GM21528 (cell line): Measurements from ENCODE around the gene KRT6C.

Experiments
- ATAC-seq: cut with Tn5 transposase; IDR thresholded peaks from one replicate; pipeline ENCODE4 v1.9.1; 2021; ENCODE audit warnings: mild to moderate bottlenecking, moderate library complexity; ENCODE audit not compliant: unreplicated experiment, low FRiP score

Gene KRT6C

GRCh38 chr12:52473768-52474167, at the start of gene KRT6C:
KRT6C (minus strand) TSS chr12:52473805; CDS start chr12:52473737, 68 bp downstream.
- ATAC-seq, result no peak

- ATAC-seq, result no peak
Observed at GRCh38 chr12:52522346-52523011, 48.9 kb upstream of the KRT6C start.

GRCh38 chr12:52521568-52522266, 48.1 kb upstream of the KRT6C start:
- no peak for ATAC-seq

GRCh38 chr12:52521175-52521567, 47.6 kb upstream of the KRT6C start:
- ATAC-seq, result no peak

GRCh38 chr12:52519826-52520662, 46.4 kb upstream of the KRT6C start, which contains the start of gene KRT5:
KRT5 (minus strand) TSS chr12:52520394; CDS start chr12:52520296, 98 bp downstream.
- ATAC-seq, result no peak

- ATAC-seq, result no peak
Observed at GRCh38 chr12:52519387-52519703, 45.7 kb upstream of the KRT6C start.

- ATAC-seq, result no peak
Observed at GRCh38 chr12:52518574-52519386, 45.2 kb upstream of the KRT6C start.

- ATAC-seq, result no peak
Observed at GRCh38 chr12:52517888-52518287, 44.3 kb upstream of the KRT6C start.

GRCh38 chr12:52517005-52517835, 43.6 kb upstream of the KRT6C start:
- no peak for ATAC-seq

- ATAC-seq, result no peak
Observed at GRCh38 chr12:52515927-52516831, 42.6 kb upstream of the KRT6C start.

- no peak for ATAC-seq
Observed at GRCh38 chr12:52515319-52515646, 41.7 kb upstream of the KRT6C start.

GRCh38 chr12:52514471-52515318, 41.1 kb upstream of the KRT6C start:
- ATAC-seq, result no peak

- ATAC-seq, result no peak
Observed at GRCh38 chr12:52513736-52514135, 40.1 kb upstream of the KRT6C start.

GRCh38 chr12:52508211-52508610, 34.6 kb upstream of the KRT6C start:
- no peak for ATAC-seq

- ATAC-seq, result no peak
Observed at GRCh38 chr12:52506858-52507715, 33.5 kb upstream of the KRT6C start.

GRCh38 chr12:52502877-52503276, 29.3 kb upstream of the KRT6C start:
- ATAC-seq, result no peak

GRCh38 chr12:52501490-52501889, 27.9 kb upstream of the KRT6C start:
- ATAC-seq, result no peak
